Measurements from ENCODE around the gene DNAJC27.
A peak's percentile ranks its signal among the peaks of the same experiment; 100 is the strongest.

Gene DNAJC27

GRCh38 chr2:24971286-24971535 lies 544 bp downstream of the DNAJC27 start:
- peak; percentile 14 for FAIRE-seq

GRCh38 chr2:24970483-24971285 lies 1.1 kb downstream of the DNAJC27 start:
- DNase-seq (ENCODE audit: insufficient read length, low spot score) (no peak), FAIRE-seq (no peak)

More at GRCh38 chr2:24971286-24971535, 544 bp downstream of the DNAJC27 start:
- no peak for DNase-seq (ENCODE audit: insufficient read length, low spot score)

- FAIRE-seq, result no peak
Measured at GRCh38 chr2:24969784-24970183, 2.0 kb downstream of the DNAJC27 start.

GRCh38 chr2:24961903-24962302 lies 9.9 kb downstream of the DNAJC27 start:
- DNase-seq (ENCODE audit: insufficient read length, low spot score), result no peak
- FAIRE-seq, result no peak

More at GRCh38 chr2:24969784-24970183, 2.0 kb downstream of the DNAJC27 start:
- DNase-seq (ENCODE audit: insufficient read length, low spot score), result no peak

GRCh38 chr2:24959761-24960160 lies 12.0 kb downstream of the DNAJC27 start:
- no peak for DNase-seq (ENCODE audit: insufficient read length, low spot score)
- no peak for FAIRE-seq

- DNase-seq (ENCODE audit: insufficient read length, low spot score) (no peak), FAIRE-seq (no peak)
Measured at GRCh38 chr2:24958411-24958935, 13.3 kb downstream of the DNAJC27 start.

GRCh38 chr2:24957976-24958375 lies 13.8 kb downstream of the DNAJC27 start:
- no peak for FAIRE-seq

GRCh38 chr2:24957221-24957620 lies 14.5 kb downstream of the DNAJC27 start:
- DNase-seq (ENCODE audit: insufficient read length, low spot score) (no peak), FAIRE-seq (no peak)

More at GRCh38 chr2:24957976-24958375, 13.8 kb downstream of the DNAJC27 start:
- no peak for DNase-seq (ENCODE audit: insufficient read length, low spot score)

- DNase-seq (ENCODE audit: insufficient read length, low spot score) (no peak), FAIRE-seq (no peak)
Measured at GRCh38 chr2:24955921-24956320, 15.8 kb downstream of the DNAJC27 start.

- no peak for FAIRE-seq
- no peak for DNase-seq (ENCODE audit: insufficient read length, low spot score)
Measured at GRCh38 chr2:24955232-24955631, 16.5 kb downstream of the DNAJC27 start.

GRCh38 chr2:24950102-24950501 lies 21.7 kb downstream of the DNAJC27 start:
- no peak for FAIRE-seq

GRCh38 chr2:24948506-24948905 lies 23.2 kb downstream of the DNAJC27 start:
- DNase-seq (ENCODE audit: insufficient read length, low spot score) (no peak), FAIRE-seq (no peak)

More at GRCh38 chr2:24950102-24950501, 21.7 kb downstream of the DNAJC27 start:
- no peak for DNase-seq (ENCODE audit: insufficient read length, low spot score)

- FAIRE-seq (no peak), DNase-seq (ENCODE audit: insufficient read length, low spot score) (no peak)
Measured at GRCh38 chr2:24947561-24948157, 24.1 kb downstream of the DNAJC27 start.

GRCh38 chr2:24945907-24946306 lies 25.8 kb downstream of the DNAJC27 start:
- FAIRE-seq, result no peak
- DNase-seq (ENCODE audit: insufficient read length, low spot score), result no peak

GRCh38 chr2:24943427-24944053 lies 28.2 kb downstream of the DNAJC27 start:
- FAIRE-seq (no peak), DNase-seq (ENCODE audit: insufficient read length, low spot score) (no peak)

- FAIRE-seq (no peak), DNase-seq (ENCODE audit: insufficient read length, low spot score) (no peak)
Measured at GRCh38 chr2:24939353-24939752, 32.4 kb downstream of the DNAJC27 start.

GRCh38 chr2:24937236-24937635 lies 34.5 kb downstream of the DNAJC27 start:
- FAIRE-seq (no peak), DNase-seq (ENCODE audit: insufficient read length, low spot score) (no peak)

- DNase-seq (ENCODE audit: insufficient read length, low spot score) (no peak), FAIRE-seq (no peak)
Measured at GRCh38 chr2:24935145-24935544, 36.6 kb downstream of the DNAJC27 start.

- FAIRE-seq, result no peak
- DNase-seq (ENCODE audit: insufficient read length, low spot score), result no peak
Measured at GRCh38 chr2:24932715-24933114, 39.0 kb downstream of the DNAJC27 start.

GRCh38 chr2:24930768-24931167 lies 41.0 kb downstream of the DNAJC27 start:
- FAIRE-seq (peak; percentile 78), DNase-seq (ENCODE audit: insufficient read length, low spot score) (peak; percentile 64)

- DNase-seq (ENCODE audit: insufficient read length, low spot score), result no peak
- FAIRE-seq, result no peak
Measured at GRCh38 chr2:24929230-24929629, 42.5 kb downstream of the DNAJC27 start.

- DNase-seq (ENCODE audit: insufficient read length, low spot score) (no peak), FAIRE-seq (no peak)
Measured at GRCh38 chr2:24928036-24928435, 43.7 kb downstream of the DNAJC27 start.

All from GM19239 (cell line).